GM12878 (cell line): ENCODE results near the gene STON2. TPM values are rescaled to one million over a fixed set of nuclear protein-coding genes. Genes with fewer than 3 reads are reported as not detected.

ENCODE experiments used
- ATAC-seq: fragments of 200-7000 bp; cut with Tn5 transposase; 3 replicates; pipeline ENCODE4 v1.9.1; 2020; ENCODE audit warnings: mild to moderate bottlenecking, moderate library complexity
- BruUV-seq: library from RNA; stranded (reverse); fragments of 400-500 nt; replicated peaks from 2 replicates; lab custom pipeline; 2021; lab: Mats Ljungman, UMichigan
- CTCF ChIA-PET: fragments of 300-600 bp; sonication (Branson Sonifier 250); formaldehyde crosslinking; extraction: SDS; loops from one replicate; lab custom pipeline; 2021; ENCODE audit warnings: inconsistent platforms; lab: Yijun Ruan, JAX
- POLR2A ChIA-PET: fragments of 350-600 bp; formaldehyde crosslinking; extraction: SDS; loops from one replicate; lab custom pipeline; 2021; ENCODE audit warnings: inconsistent platforms; lab: Charles Lee
- RAD21 ChIA-PET: fragments of 300-600 bp; sonication (Branson Sonifier 250); formaldehyde crosslinking; loops from one replicate; lab custom pipeline; 2023; ENCODE audit warnings: antibody characterized with exemption; ENCODE audit not compliant: unreplicated experiment; lab: Charles Lee
- SMC1A ChIA-PET: fragments of 300-600 bp; sonication (Branson Sonifier 250); formaldehyde crosslinking; loops from one replicate; lab custom pipeline; 2023; ENCODE audit not compliant: unreplicated experiment, uncharacterized antibody; lab: Charles Lee
- DNase-seq: peaks from one replicate; pipeline ENCODE4 v3.0.0-alpha.2; 2011; ENCODE audit warnings: low read depth, low spot score
- FAIRE-seq: peaks from 3 replicates; lab custom pipeline; 2011; peaks lifted over from hg19 to GRCh38; lab: Jason Lieb, UNC
- H2AFZ ChIP-seq: 2 replicates; pipeline ENCODE4 v1.6.0; 2011; ENCODE audit warnings: low read depth, low read length, control low read depth; ENCODE audit not compliant: control insufficient read depth
- H3K27ac ChIP-seq: 2 replicates; pipeline ENCODE4 v1.5.1; 2011; ENCODE audit warnings: control low read depth; ENCODE audit not compliant: control insufficient read depth, insufficient read depth
- H3K27me3 ChIP-seq, 2 experiments: replicated peaks in 1 of 2; 2 replicates each; pipeline versions ENCODE4 v1.6.0 to v1.6.1; 2011; ENCODE audit warnings: low read length in 1 of 2; ENCODE audit not compliant: control insufficient read depth in 2 of 2, insufficient read depth in 2 of 2
- H3K36me3 ChIP-seq, 2 experiments: 2 replicates each; pipeline ENCODE4 v1.5.1; 2011; ENCODE audit warnings: low read length in 1 of 2; ENCODE audit not compliant: control insufficient read depth in 2 of 2, insufficient read depth in 2 of 2
- H3K4me1 ChIP-seq: 2 replicates; pipeline ENCODE4 v1.6.1; 2011; ENCODE audit warnings: mild to moderate bottlenecking, low read length, moderate library complexity, mixed read lengths; ENCODE audit not compliant: control insufficient read depth, insufficient read depth
- H3K4me2 ChIP-seq: 2 replicates; pipeline ENCODE4 v1.6.0; 2011; ENCODE audit warnings: control low read depth; ENCODE audit not compliant: control insufficient read depth, insufficient read depth
- H3K4me3 ChIP-seq: fragments of 200-600 bp; sonication (generic); 2 replicates; pipeline ENCODE4 v1.5.1; 2016
- H3K79me2 ChIP-seq: 2 replicates; pipeline ENCODE4 v1.6.0; 2011; ENCODE audit warnings: low read length; ENCODE audit not compliant: control insufficient read depth, insufficient read depth
- H3K9ac ChIP-seq: 2 replicates; pipeline ENCODE4 v1.8.0; 2011; ENCODE audit warnings: low read length, control low read depth, mixed read lengths; ENCODE audit not compliant: control insufficient read depth, insufficient read depth
- H3K9me3 ChIP-seq: replicated peaks from 3 replicates; pipeline ENCODE4 v1.5.1; 2011; ENCODE audit warnings: mild to moderate bottlenecking, low read length; ENCODE audit not compliant: control insufficient read depth, insufficient read depth
- H4K20me1 ChIP-seq: 2 replicates; pipeline ENCODE4 v1.6.0; 2011; ENCODE audit not compliant: control insufficient read depth, insufficient read depth
- BACH1 ChIP-seq: fragments of 450-650 bp; IDR thresholded peaks from 2 replicates; pipeline ENCODE4 v1.6.1; 2017; ENCODE audit warnings: mild to moderate bottlenecking, borderline replicate concordance
- CEBPZ ChIP-seq: fragments of 150-350 bp; IDR thresholded peaks from 2 replicates; pipeline ENCODE4 v1.6.1; 2016; ENCODE audit warnings: low read depth, low read length
- CREB1 ChIP-seq: IDR thresholded peaks from 2 replicates; pipeline ENCODE4 v1.6.1; 2012; ENCODE audit warnings: low read depth, mild to moderate bottlenecking, inconsistent platforms
- EGR1 ChIP-seq, 2 experiments: IDR thresholded peaks; 1 replicate in 1 of 2; 2 replicates in 1 of 2; pipeline ENCODE4 v1.6.1; 2011 to 2012; ENCODE audit warnings: low read depth in 2 of 2, low read length in 2 of 2, borderline replicate concordance in 1 of 2, mild to moderate bottlenecking in 1 of 2, moderate library complexity in 1 of 2
- EP300 ChIP-seq, 2 experiments: fragments of 150-350 bp in 1 of 2; IDR thresholded peaks; 2 replicates each; pipeline ENCODE4 v1.6.1; 2011 to 2012; ENCODE audit warnings: low read depth in 2 of 2, low read length in 2 of 2, borderline replicate concordance in 1 of 2, improper control_type of control experiment in 1 of 2, inconsistent platforms in 1 of 2; ENCODE audit not compliant: control insufficient read depth in 1 of 2
- HDAC6 ChIP-seq: fragments of 200-600 bp; sonication (generic); IDR thresholded peaks from one replicate; pipeline ENCODE4 v1.8.0; 2017; ENCODE audit warnings: antibody characterized with exemption; ENCODE audit not compliant: unreplicated experiment
- IRF3 ChIP-seq: fragments of 450-650 bp; IDR thresholded peaks from 2 replicates; pipeline ENCODE4 v1.6.1; 2014; ENCODE audit warnings: mild to moderate bottlenecking
- KDM1A ChIP-seq: fragments of 200-600 bp; sonication (generic); IDR thresholded peaks from 2 replicates; pipeline ENCODE4 v1.6.1; 2016; ENCODE audit warnings: borderline replicate concordance
- MEF2A ChIP-seq: IDR thresholded peaks from 2 replicates; pipeline ENCODE4 v1.6.1; 2011; ENCODE audit warnings: low read depth, mild to moderate bottlenecking, low read length, moderate library complexity; ENCODE audit not compliant: insufficient read depth
- NKRF ChIP-seq: fragments of 450-650 bp; conservative IDR thresholded peaks from 2 replicates; pipeline ENCODE4 v1.6.1; 2017; ENCODE audit warnings: mild to moderate bottlenecking, moderate library complexity
- RB1 ChIP-seq: fragments of 450-650 bp; formaldehyde crosslinking; IDR thresholded peaks from 2 replicates; pipeline ENCODE4 v1.6.1; 2017; ENCODE audit warnings: mild to moderate bottlenecking, borderline replicate concordance
- SPI1 ChIP-seq: IDR thresholded peaks from 2 replicates; pipeline ENCODE4 v1.6.1; 2011; ENCODE audit warnings: low read depth, mild to moderate bottlenecking, low read length, moderate library complexity, borderline replicate concordance; ENCODE audit not compliant: insufficient read depth
- YBX1 ChIP-seq: fragments of 450-650 bp; IDR thresholded peaks from 2 replicates; pipeline ENCODE4 v1.6.1; 2016; ENCODE audit warnings: antibody characterized with exemption
- ZBED1 ChIP-seq: IDR thresholded peaks from 2 replicates; pipeline ENCODE4 v1.6.1; 2016; ENCODE audit warnings: borderline replicate concordance
- ZBTB4 ChIP-seq: fragments of 450-650 bp; formaldehyde crosslinking; IDR thresholded peaks from 2 replicates; pipeline ENCODE4 v1.4.0; 2022; ENCODE audit warnings: mild to moderate bottlenecking, moderate library complexity
- WGBS: methylation state at CpG from one replicate; pipeline ENCODE4 v1.1.6; 2016; ENCODE audit warnings: low lambda C conversion rate; ENCODE audit not compliant: insufficient replicate concordance, insufficient coverage; ENCODE audit errors: missing lambda C conversion rate; 5-methylcytosine and 5-hydroxymethylcytosine counted together
- in situ Hi-C: fragments of 300-500 bp; cut with MboI; formaldehyde crosslinking; loops from 9 replicates; pipeline ENCODE4 v1.14.3; 2018; ENCODE audit warnings: mixed read lengths
- intact Hi-C: fragments of 100-400 bp; cut with micrococcal nuclease; formaldehyde crosslinking; loops from one replicate; pipeline ENCODE4 v1.14.2; 2022; ENCODE audit not compliant: unreplicated experiment
- polyA plus RNA-seq, 11 experiments: library from polyadenylated mRNA; depleted of rRNA in 4 of 11; unstranded in 6 of 11; stranded (reverse) in 5 of 11; fragments of >200 nt; fragmentation: Nextera tagmentation in 4 of 11; fragmentation: Illumina TruSeq in 1 of 11; extraction: Ambion mirVana in 4 of 11; extraction: Trizol in 1 of 11; gene quantifications; 1 replicate in 1 of 11; 2 replicates in 10 of 11; pipeline versions ENCODE4 v1.2.1 to v1.2.3, GENCODE V29; 2011 to 2016; ENCODE audit warnings: inconsistent platforms in 2 of 11, missing spikeins in 2 of 11, low read depth in 1 of 11
- total RNA-seq, 4 experiments: library from RNA; depleted of rRNA in 3 of 4; stranded (reverse); fragments of >200 nt in 3 of 4; fragmentation: Illumina TruSeq in 1 of 4; extraction: Trizol in 1 of 4; gene quantifications; 2 replicates each; pipeline versions ENCODE4 v1.2.1 to v1.2.3, GENCODE V29; 2013 to 2021

STON2 gene
- total and polyA plus RNA-seq, 10 of the 15 experiments (the other 5 are each of a cell fraction or from before 2014, with no cell fraction given) = 0.03 to 0.13 (median 0.03) TPM; not detected in 7

- DNase-seq (no peak), FAIRE-seq (no peak), ATAC-seq (no peak)
- Histone ChIP-seq H3K79me2 (no peaks in the 10 kb centered on the region), H3K4me1 (no peaks in the 10 kb centered on the region), H4K20me1 (no peaks in the 10 kb centered on the region), H3K9ac (no peak overlapping the region), H3K4me3 (no peak overlapping the region), H3K36me3 (no peaks in the 10 kb centered on the region), H2AFZ (no peak overlapping the region), H3K9me3 (no peaks in the 10 kb centered on the region), H3K27ac (no peak overlapping the region), H3K4me2 (no peak overlapping the region), H3K27me3 (no peaks in the 10 kb centered on the region; a peak in 1 of 4 replicates)
- ChIA-PET CTCF (no interaction called here), SMC1A (no interaction called here), POLR2A (no interaction called here), RAD21 (no interaction called here)
- BruUV-seq = no TSS peak
- intact Hi-C loops (no loop called here), in situ Hi-C loops (no loop called here)
- WGBS = 5% methylated on average over 2 of the region's 2 CpGs
- TF ChIP-seq SPI1 (no peak), EP300 (IDR thresholded peaks at IDR 0.05; ENCODE audit: borderline replicate concordance in 1 of 2, control insufficient read depth in 1 of 2, low read depth in 2 of 2, low read length in 2 of 2) (no peak), CREB1 (no peak), NKRF (no peak), IRF3 (no peak), CEBPZ (no peak), ZBED1 (no peak), YBX1 (no peak), MEF2A (no peak), RB1 (no peak), EGR1 (IDR thresholded peaks at IDR 0.05; ENCODE audit: borderline replicate concordance in 1 of 2, low read depth in 2 of 2, low read length in 2 of 2) (no peak), KDM1A (no peak), BACH1 (no peak), ZBTB4 (CRISPR knock-in tag) (no peak), HDAC6 (no peak)
Measured at GRCh38 chr14:81326451-81326850, 73.7 kb downstream of the STON2 start.
